Skeletal muscle tissue (tissue), 1 donor: ENCODE data around the gene GJC1. TPM values are rescaled to one million over a fixed set of nuclear protein-coding genes. Genes with fewer than 3 reads are reported as not detected.

ENCODE experiments used
- total RNA-seq: library from RNA; depleted of rRNA; stranded (reverse); fragments of >200 nt; gene quantifications from one replicate; pipeline ENCODE4 v1.2.3, GENCODE V29; 2014

The GJC1 gene
- total RNA-seq, 1 donor from 2014 or later, result 24.5 TPM

Other genes with a start within 250 kb of the GJC1 start
- 0.52 TPM for gene MEIOC, start 173.8 kb downstream of the GJC1 start, total RNA-seq
- 29.7 TPM for gene CCDC43, start 140.5 kb downstream of the GJC1 start, total RNA-seq
- gene DBF4B, start 121.6 kb downstream of the GJC1 start, total RNA-seq, result 2.6 TPM
- gene ADAM11, start 71.3 kb downstream of the GJC1 start, total RNA-seq, result 0.52 TPM
- gene HIGD1B, start 17.6 kb upstream of the GJC1 start, total RNA-seq, result 8.9 TPM
- 79.3 TPM for gene EFTUD2, start 69.2 kb upstream of the GJC1 start, total RNA-seq
- 2.1 TPM for gene GFAP, start 85.2 kb upstream of the GJC1 start, total RNA-seq
- 1.0 TPM for gene KIF18B, start 117.5 kb upstream of the GJC1 start, total RNA-seq
- gene C1QL1, start 138.0 kb upstream of the GJC1 start, total RNA-seq, result 1.0 TPM
- gene DCAKD, start 221.3 kb upstream of the GJC1 start, total RNA-seq, result 20.9 TPM
- 35.5 TPM for gene NMT1, start 231.0 kb upstream of the GJC1 start, total RNA-seq